Tibial artery (tissue), 4 donors: ENCODE data around the gene DHRS9.

ENCODE experiments used
- DNase-seq, 2 donors: peaks; one replicate each; pipeline ENCODE4 v3.0.0-alpha.2; 2019
- H3K27ac ChIP-seq, 2 donors: fragments of 200-600 bp; sonication (generic) in 1 of 2; 1 replicate in 1 of 2; 2 replicates in 1 of 2; pipeline ENCODE4 v1.5.1; 2018 to 2019; ENCODE audit warnings: mild to moderate bottlenecking in 1 of 2
- H3K27me3 ChIP-seq, 2 donors: fragments of 200-600 bp; sonication (generic) in 1 of 2; one replicate each; pipeline versions ENCODE4 v1.5.1 to v1.6.0; 2016 to 2019
- H3K36me3 ChIP-seq, 3 donors: fragments of 200-600 bp; sonication (generic) in 2 of 3; one replicate each; pipeline ENCODE4 v1.5.1; 2016 to 2019; ENCODE audit warnings: mild to moderate bottlenecking in 2 of 3
- H3K4me1 ChIP-seq, 4 donors: fragments of 200-600 bp; sonication (generic) in 2 of 4; 1 replicate in 3 of 4; 2 replicates in 1 of 4; pipeline ENCODE4 v1.5.1; 2016 to 2019
- H3K4me3 ChIP-seq, 2 donors: fragments of 200-600 bp; sonication (generic) in 1 of 2; 1 replicate in 1 of 2; 2 replicates in 1 of 2; pipeline ENCODE4 v1.5.1; 2018 to 2019; ENCODE audit warnings: mild to moderate bottlenecking in 2 of 2
- H3K9me3 ChIP-seq, 3 donors: fragments of 200-600 bp; sonication (generic) in 1 of 3; one replicate each; pipeline ENCODE4 v1.5.1; 2016 to 2019
- intact Hi-C: fragments of 100-400 bp; cut with DNase I; formaldehyde crosslinking; loops from one replicate; pipeline ENCODE4 v1.15.0; 2023; ENCODE audit warnings: low total_unique reads
- TF ChIP-seq, protein P1 (sequence below), 2 experiments: fragments of 200-600 bp in 1 of 2; fragments of 450-650 bp in 1 of 2; IDR thresholded peaks; one replicate each; pipeline ENCODE4 v1.5.1; 2017 to 2019; ENCODE audit warnings: antibody characterized with exemption in 2 of 2, mild to moderate bottlenecking in 1 of 2, moderate library complexity in 1 of 2

The DHRS9 gene

DNA sequence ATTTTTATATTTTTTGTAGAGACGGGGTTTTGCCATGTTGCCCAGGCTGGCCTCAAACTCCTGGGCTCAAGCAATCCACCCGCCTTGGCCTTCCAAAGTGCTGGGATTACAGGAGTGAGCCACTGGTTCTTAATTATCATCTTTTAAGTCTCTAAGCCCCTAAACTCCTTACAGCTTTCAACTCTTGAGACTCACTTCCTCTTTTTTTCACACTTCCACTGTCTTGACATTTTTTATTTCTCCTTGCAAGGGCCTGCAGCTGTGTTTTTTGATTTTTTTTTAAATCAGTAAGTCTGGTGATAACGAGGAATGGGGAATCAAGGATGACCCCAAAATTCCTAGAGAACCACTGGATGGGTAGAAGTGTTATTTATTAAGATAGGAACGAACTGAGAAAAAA is 29.7 kb upstream of the DHRS9 start:
- H3K4me3 ChIP-seq, result no peak overlapping the region
- no peaks in the 10 kb centered on the region for H3K4me1 ChIP-seq
- intact Hi-C loops, result no loop called here
- H3K36me3 ChIP-seq, result no peaks in the 10 kb centered on the region
- TF ChIP-seq, protein P1, sequence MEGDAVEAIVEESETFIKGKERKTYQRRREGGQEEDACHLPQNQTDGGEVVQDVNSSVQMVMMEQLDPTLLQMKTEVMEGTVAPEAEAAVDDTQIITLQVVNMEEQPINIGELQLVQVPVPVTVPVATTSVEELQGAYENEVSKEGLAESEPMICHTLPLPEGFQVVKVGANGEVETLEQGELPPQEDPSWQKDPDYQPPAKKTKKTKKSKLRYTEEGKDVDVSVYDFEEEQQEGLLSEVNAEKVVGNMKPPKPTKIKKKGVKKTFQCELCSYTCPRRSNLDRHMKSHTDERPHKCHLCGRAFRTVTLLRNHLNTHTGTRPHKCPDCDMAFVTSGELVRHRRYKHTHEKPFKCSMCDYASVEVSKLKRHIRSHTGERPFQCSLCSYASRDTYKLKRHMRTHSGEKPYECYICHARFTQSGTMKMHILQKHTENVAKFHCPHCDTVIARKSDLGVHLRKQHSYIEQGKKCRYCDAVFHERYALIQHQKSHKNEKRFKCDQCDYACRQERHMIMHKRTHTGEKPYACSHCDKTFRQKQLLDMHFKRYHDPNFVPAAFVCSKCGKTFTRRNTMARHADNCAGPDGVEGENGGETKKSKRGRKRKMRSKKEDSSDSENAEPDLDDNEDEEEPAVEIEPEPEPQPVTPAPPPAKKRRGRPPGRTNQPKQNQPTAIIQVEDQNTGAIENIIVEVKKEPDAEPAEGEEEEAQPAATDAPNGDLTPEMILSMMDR (IDR thresholded peaks at IDR 0.05), result no peak
- H3K9me3 ChIP-seq, result no peaks in the 10 kb centered on the region
- H3K27ac ChIP-seq, result no peak overlapping the region
- DNase-seq, result no peak
- H3K27me3 ChIP-seq, result no peaks in the 10 kb centered on the region

DNA sequence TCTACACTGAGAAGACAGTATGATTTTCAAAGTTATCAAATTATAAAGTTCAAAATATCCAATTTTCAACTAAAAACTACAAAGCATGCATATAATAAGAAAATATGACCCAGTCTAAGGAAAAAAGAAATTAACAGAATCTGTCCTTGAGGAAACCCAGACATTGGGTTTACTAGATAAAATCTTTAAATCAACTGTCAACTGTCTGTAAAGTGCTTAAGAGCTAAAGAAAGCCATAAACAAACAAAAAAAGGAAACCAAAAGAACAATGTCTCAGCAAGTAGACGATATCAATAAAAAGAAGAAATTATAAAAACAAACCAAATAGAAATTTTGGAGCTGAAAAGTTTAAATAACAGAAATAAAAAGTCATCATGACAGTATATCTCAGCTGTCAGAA is 27.8 kb upstream of the DHRS9 start:
- Histone ChIP-seq H3K36me3 (no peaks in the 10 kb centered on the region), H3K27me3 (no peaks in the 10 kb centered on the region), H3K27ac (no peak overlapping the region), H3K9me3 (no peaks in the 10 kb centered on the region), H3K4me1 (no peaks in the 10 kb centered on the region), H3K4me3 (no peak overlapping the region)
- TF ChIP-seq, protein P1 (IDR thresholded peaks at IDR 0.05), result no peak
- no peak for DNase-seq
- intact Hi-C loops, result no loop called here

DNA sequence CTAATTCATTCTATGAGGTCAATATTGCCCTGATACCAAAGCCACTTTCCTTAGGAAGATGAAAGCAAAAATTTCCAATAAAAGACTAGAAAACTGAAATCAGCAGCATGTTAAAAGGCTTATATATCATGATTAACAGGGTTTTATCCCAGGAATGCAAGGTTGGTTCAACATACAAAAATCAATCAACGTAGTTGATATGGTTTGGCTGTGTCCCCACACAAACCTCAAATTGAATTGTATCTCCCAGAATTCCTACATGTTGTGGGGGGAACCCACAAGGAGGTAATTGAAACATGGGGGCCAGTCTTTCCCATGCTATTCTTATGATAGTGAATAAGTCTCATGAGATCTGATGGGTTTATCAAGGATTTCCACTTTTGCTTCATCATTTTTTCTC is 26.5 kb upstream of the DHRS9 start:
- no peak overlapping the region for H3K4me3 ChIP-seq
- no peaks in the 10 kb centered on the region for H3K27me3 ChIP-seq
- H3K27ac ChIP-seq, result no peak overlapping the region
- no peaks in the 10 kb centered on the region for H3K36me3 ChIP-seq
- intact Hi-C loops, result no loop called here
- TF ChIP-seq, protein P1 (IDR thresholded peaks at IDR 0.05), result no peak
- H3K4me1 ChIP-seq, result no peaks in the 10 kb centered on the region
- no peak for DNase-seq
- no peaks in the 10 kb centered on the region for H3K9me3 ChIP-seq

DNA sequence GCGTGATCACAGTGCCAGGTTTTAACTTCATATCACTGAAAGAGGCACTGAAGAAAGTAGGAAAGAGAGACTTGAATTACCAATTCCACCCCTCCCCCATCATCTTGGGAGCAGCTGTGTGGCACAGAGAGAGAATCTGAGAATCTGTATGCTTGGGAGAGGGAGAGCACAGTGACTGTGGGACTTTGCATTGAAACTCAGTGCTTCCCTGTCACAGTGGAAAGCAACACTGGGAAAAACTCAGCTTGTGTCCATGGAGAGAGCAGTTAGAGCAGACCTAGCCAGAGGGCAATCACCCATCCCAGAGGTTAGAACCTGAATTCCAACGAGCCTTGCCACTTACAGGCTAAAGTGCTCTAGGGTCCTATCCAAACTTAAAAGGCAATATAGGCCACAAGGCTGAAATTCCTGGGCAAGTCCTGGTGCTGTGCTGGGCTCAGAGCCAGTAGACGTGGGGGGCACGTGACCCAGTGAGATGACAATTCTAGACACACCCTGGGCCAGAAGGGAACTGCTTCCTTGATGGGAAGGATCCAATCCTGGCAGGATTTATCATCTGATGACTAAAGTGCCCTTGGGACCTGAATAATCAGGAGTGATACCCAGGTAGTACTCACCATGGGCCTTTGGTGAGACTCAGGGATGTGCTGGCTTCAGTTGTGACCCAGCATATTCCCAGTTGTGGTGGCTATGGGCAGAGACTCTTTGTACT is 22.8 kb upstream of the DHRS9 start:
- Histone ChIP-seq H3K4me3 (no peak overlapping the region), H3K27me3 (no peaks in the 10 kb centered on the region), H3K4me1 (no peaks in the 10 kb centered on the region), H3K9me3 (no peaks in the 10 kb centered on the region), H3K36me3 (no peaks in the 10 kb centered on the region), H3K27ac (no peak overlapping the region)
- intact Hi-C loops, result no loop called here
- no peak for DNase-seq
- TF ChIP-seq, protein P1 (IDR thresholded peaks at IDR 0.05), result no peak

DNA sequence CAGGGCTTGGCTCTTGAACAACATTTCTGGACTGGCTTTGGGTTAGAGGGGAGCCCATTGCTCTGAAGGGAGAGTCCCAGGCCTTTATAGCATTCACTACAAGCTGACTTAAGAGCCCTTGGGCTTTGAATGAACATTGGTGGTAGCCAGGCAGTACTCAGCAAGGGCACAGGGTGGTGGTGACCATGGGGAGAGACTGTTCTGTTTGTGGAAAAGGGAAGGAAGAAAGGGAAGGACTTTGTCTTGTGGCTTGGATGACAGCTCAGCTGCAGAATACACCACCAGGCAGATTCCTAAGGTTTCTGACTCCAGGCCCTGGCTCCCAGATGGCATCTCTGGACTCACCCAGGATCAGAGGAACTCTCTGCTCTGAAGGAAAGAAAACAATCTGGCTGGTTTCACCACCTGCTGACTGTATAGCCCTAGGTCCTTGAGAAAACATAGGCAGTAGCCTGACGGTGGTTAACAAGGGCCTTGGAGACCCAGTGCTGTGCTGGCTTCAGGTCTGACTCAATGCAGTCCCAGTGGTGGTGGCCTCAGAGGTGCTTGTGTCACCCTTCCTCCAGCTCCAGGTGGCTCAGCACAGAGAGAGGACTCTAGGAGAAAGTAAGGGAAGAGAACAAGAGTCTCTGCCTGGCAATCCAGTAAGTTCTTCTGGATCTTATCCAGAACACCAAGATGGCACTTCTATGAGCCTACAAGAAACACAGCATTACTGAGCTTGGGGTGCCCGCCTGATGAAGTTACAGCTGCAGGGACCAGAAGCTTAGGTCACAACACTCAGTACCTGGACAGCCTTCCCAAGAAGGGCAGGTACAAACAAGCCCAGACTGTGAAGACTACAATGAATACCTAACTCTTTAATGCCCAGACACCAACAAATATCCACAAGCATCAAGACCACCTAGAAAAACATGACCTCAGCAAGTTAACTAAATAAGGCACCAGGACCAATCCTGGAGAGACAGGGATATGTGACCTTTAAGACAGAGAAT is 21.8 kb upstream of the DHRS9 start:
- no peaks in the 10 kb centered on the region for H3K9me3 ChIP-seq
- H3K4me1 ChIP-seq, result no peaks in the 10 kb centered on the region
- intact Hi-C loops, result no loop called here
- DNase-seq, result no peak
- H3K36me3 ChIP-seq, result no peaks in the 10 kb centered on the region
- TF ChIP-seq, protein P1 (IDR thresholded peaks at IDR 0.05), result no peak
- H3K27ac ChIP-seq, result no peak overlapping the region
- no peak overlapping the region for H3K4me3 ChIP-seq
- no peaks in the 10 kb centered on the region for H3K27me3 ChIP-seq
